ENCODE data around the gene BSG. TPM values are rescaled to one million over a fixed set of nuclear protein-coding genes. Genes with fewer than 3 reads are reported as not detected.

Gene BSG
- total RNA-seq, 4 donors from 2014 or later, result 182 to 408 (median 289) TPM

GRCh38 chr19:532561-533363 is 39.6 kb upstream of the BSG start:
- TF ChIP-seq POLR2A (IDR thresholded peaks at IDR 0.05), result no peak
- peak in 5 of 6 experiments; percentile 14 to 45 (median 25) for TF ChIP-seq CTCF (IDR thresholded peaks at IDR 0.05)
- Histone ChIP-seq H3K9me3 (no peaks in the 10 kb centered on the region), H3K4me3 (peak overlapping the region; percentile 93 to 99 (median 97)), H3K27me3 (no peaks in the 10 kb centered on the region), H3K36me3 (peaks cover 14 to 26% (median 15%) of the 10 kb centered on the region in 3 donors), H3K27ac (peak overlapping the region; percentile 95 to 99 (median 97)), H3K4me1 (peaks cover 22 to 44% (median 23%) of the 10 kb centered on the region in 3 donors)
- intact Hi-C loops (cut with DNase I), result no loop called here
- WGBS, 2 donors, result 0 to 2% methylated on average over 2 to 10 of the region's 47 CpGs
- no peak for DNase-seq

GRCh38 chr19:533364-534058 is 38.9 kb upstream of the BSG start:
- Histone ChIP-seq H3K36me3 (peaks cover 20 to 34% (median 20%) of the 10 kb centered on the region in 3 donors), H3K27ac (peak overlapping the region; percentile 95 to 99 (median 97)), H3K4me3 (peak overlapping the region; percentile 93 to 99 (median 97)), H3K4me1 (peaks cover 22 to 44% (median 23%) of the 10 kb centered on the region in 3 donors), H3K9me3 (no peaks in the 10 kb centered on the region), H3K27me3 (no peaks in the 10 kb centered on the region)
- intact Hi-C loops (cut with DNase I), result no loop called here
- DNase-seq, result no peak
- 29 to 39% methylated on average over 3 to 10 of the region's 25 CpGs for WGBS, 2 donors
- no peak for TF ChIP-seq CTCF (IDR thresholded peaks at IDR 0.05)
- no peak for TF ChIP-seq POLR2A (IDR thresholded peaks at IDR 0.05)

- WGBS, 2 donors, result 81% methylated on average over 9 of the region's 14 CpGs; no CpG with 5 or more reads in 1 of the 2 donors
- no peak for TF ChIP-seq POLR2A (IDR thresholded peaks at IDR 0.05)
- TF ChIP-seq CTCF (IDR thresholded peaks at IDR 0.05), result no peak
- Histone ChIP-seq H3K27ac (peak overlapping the region; percentile 95 to 99 (median 97)), H3K4me1 (peaks cover 22 to 44% (median 23%) of the 10 kb centered on the region in 3 donors), H3K27me3 (no peaks in the 10 kb centered on the region), H3K9me3 (no peaks in the 10 kb centered on the region), H3K36me3 (peaks cover 20 to 40% (median 24%) of the 10 kb centered on the region in 3 donors), H3K4me3 (peak overlapping the region in 3 of 4 donors; percentile 93 to 99 (median 99))
- intact Hi-C loops (cut with DNase I), result no loop called here
- DNase-seq, result no peak
Observed at GRCh38 chr19:534088-534487, 38.3 kb upstream of the BSG start.

GRCh38 chr19:535017-535835 is 37.2 kb upstream of the BSG start:
- Histone ChIP-seq H3K27me3 (no peaks in the 10 kb centered on the region), H3K27ac (no peak overlapping the region), H3K4me1 (peaks cover 22 to 44% (median 23%) of the 10 kb centered on the region in 3 donors), H3K9me3 (no peaks in the 10 kb centered on the region), H3K36me3 (peaks cover 20 to 47% (median 32%) of the 10 kb centered on the region in 3 donors), H3K4me3 (no peak overlapping the region)
- 0% methylated on average over 1 of the region's 16 CpGs; no CpG with 5 or more reads in 1 of the 2 donors for WGBS, 2 donors
- intact Hi-C loops (cut with DNase I), result no loop called here
- no peak for DNase-seq
- TF ChIP-seq CTCF (IDR thresholded peaks at IDR 0.05) (no peak), POLR2A (IDR thresholded peaks at IDR 0.05) (no peak)
